GM19397 (cell line): ENCODE measurements around the gene TNFAIP2.
"Not testable (repeated sequence)": the region's sequence is repeated elsewhere in the genome, so short reads cannot be mapped to it uniquely, and the experiment has no call there.

Experiments
- ATAC-seq: cut with Tn5 transposase; IDR thresholded peaks from one replicate; pipeline ENCODE4 v1.9.1; 2021; ENCODE audit warnings: mild to moderate bottlenecking, moderate library complexity; ENCODE audit not compliant: unreplicated experiment

Gene TNFAIP2

GRCh38 chr14:103149351-103150237 lies 26.3 kb downstream of the TNFAIP2 start:
- ATAC-seq = no peak

- no peak for ATAC-seq
These were observed 28.1 kb downstream of the TNFAIP2 start for GRCh38 chr14:103151270-103151945.

- ATAC-seq = no peak
These were observed 31.7 kb downstream of the TNFAIP2 start for GRCh38 chr14:103155010-103155409.

- ATAC-seq = not testable (repeated sequence)
These were observed 32.2 kb downstream of the TNFAIP2 start for GRCh38 chr14:103155416-103155815.

GRCh38 chr14:103155826-103156394 lies 32.6 kb downstream of the TNFAIP2 start:
- ATAC-seq = no peak

GRCh38 chr14:103156651-103157378 lies 33.6 kb downstream of the TNFAIP2 start:
- no peak for ATAC-seq

GRCh38 chr14:103157969-103158368 lies 34.7 kb downstream of the TNFAIP2 start:
- no peak for ATAC-seq

GRCh38 chr14:103158688-103159087 lies 35.4 kb downstream of the TNFAIP2 start:
- ATAC-seq = no peak

GRCh38 chr14:103160321-103161053 lies 37.2 kb downstream of the TNFAIP2 start:
- ATAC-seq = no peak

GRCh38 chr14:103161054-103161397 lies 37.8 kb downstream of the TNFAIP2 start:
- no peak for ATAC-seq

- ATAC-seq = no peak
These were observed 39.9 kb downstream of the TNFAIP2 start for GRCh38 chr14:103163199-103163598.

- no peak for ATAC-seq
These were observed 40.7 kb downstream of the TNFAIP2 start for GRCh38 chr14:103164006-103164405.

- ATAC-seq = no peak
These were observed 41.5 kb downstream of the TNFAIP2 start for GRCh38 chr14:103164779-103165178.

- ATAC-seq = no peak
These were observed 42.1 kb downstream of the TNFAIP2 start for GRCh38 chr14:103165323-103165722.

- ATAC-seq = no peak
These were observed 46.7 kb downstream of the TNFAIP2 start for GRCh38 chr14:103169954-103170353.

GRCh38 chr14:103171206-103171605 lies 47.9 kb downstream of the TNFAIP2 start:
- ATAC-seq = not testable (repeated sequence)

- ATAC-seq = no peak
These were observed 49.7 kb downstream of the TNFAIP2 start for GRCh38 chr14:103172921-103173320.

GRCh38 chr14:103173887-103174286 lies 50.6 kb downstream of the TNFAIP2 start:
- ATAC-seq = not testable (repeated sequence)

- ATAC-seq = not testable (repeated sequence)
These were observed 52.9 kb downstream of the TNFAIP2 start for GRCh38 chr14:103176176-103176575.

GRCh38 chr14:103177376-103177775 lies 54.1 kb downstream of the TNFAIP2 start:
- ATAC-seq = no peak
